ENCODE results near the gene MTHFD1L.

- no peak for TF ChIP-seq CTCF (IDR thresholded peaks at IDR 0.05)
- no peak for TF ChIP-seq EZH2 (IDR thresholded peaks at IDR 0.05)
- no peak for TF ChIP-seq EZH2phosphoT487 (IDR thresholded peaks at IDR 0.05)
These were observed 101.3 kb downstream of the MTHFD1L start for GRCh38 chr6:150966786-150967185.
